Occipital lobe (tissue), 2 donors: ENCODE results near the gene MCC. TPM values are rescaled to one million over a fixed set of nuclear protein-coding genes. Genes with fewer than 3 reads are reported as not detected.
"Not testable (repeated sequence)": the region's sequence is repeated elsewhere in the genome, so short reads cannot be mapped to it uniquely, and the experiment has no call there.

ENCODE experiments used
- DNase-seq: peaks from one replicate; lab custom pipeline; 2025; lab: John Stamatoyannopoulos, UW
- total RNA-seq: library from RNA; depleted of rRNA; stranded (reverse); fragments of >200 nt; gene quantifications from one replicate; pipeline ENCODE4 v1.2.3, GENCODE V29; 2014

The MCC gene
- total RNA-seq, 1 donor from 2014 or later = 15.8 TPM

- DNase-seq = no peak
These were observed 403.7 kb downstream of the MCC start for GRCh38 chr5:113084402-113085083.

DNA sequence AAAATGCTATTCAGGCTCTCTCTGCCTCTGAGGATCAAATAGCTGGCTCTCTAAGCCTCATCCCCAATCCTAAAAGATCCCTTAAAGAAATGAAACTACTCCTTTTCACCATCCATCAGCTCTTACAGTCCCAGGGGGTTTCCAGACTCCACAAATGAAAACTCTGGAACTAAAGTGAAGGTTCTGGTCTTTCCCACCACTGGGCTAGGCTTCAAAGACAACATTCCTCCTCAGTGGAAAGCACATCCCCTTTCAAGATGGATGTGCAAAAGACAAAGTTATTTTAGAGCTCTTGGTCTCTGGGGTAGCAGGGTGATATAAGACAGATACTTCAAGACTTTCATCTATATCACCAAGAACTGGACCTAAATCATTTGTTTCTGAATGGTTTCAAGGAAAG lies 404.8 kb downstream of the MCC start:
- DNase-seq = no peak

DNA sequence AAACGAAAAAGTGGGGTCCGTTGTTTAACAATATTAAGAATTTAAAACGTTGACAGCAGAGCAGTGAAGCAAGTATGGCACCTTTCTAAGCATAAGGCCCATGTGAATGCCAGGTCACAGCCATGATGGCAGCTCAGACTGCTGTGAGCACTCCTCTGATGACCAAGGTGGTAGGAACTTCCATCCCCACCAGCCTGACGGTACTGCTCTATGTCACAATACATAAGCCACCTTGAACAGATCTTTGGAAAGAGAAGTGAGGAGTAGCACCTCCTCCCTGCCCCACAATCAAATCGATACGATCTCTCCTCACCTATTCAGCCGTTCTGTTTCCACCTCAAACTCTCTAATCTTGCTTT lies 405.7 kb downstream of the MCC start:
- DNase-seq = no peak

- DNase-seq = no peak
These were observed 406.2 kb downstream of the MCC start for GRCh38 chr5:113081881-113082546.

DNA sequence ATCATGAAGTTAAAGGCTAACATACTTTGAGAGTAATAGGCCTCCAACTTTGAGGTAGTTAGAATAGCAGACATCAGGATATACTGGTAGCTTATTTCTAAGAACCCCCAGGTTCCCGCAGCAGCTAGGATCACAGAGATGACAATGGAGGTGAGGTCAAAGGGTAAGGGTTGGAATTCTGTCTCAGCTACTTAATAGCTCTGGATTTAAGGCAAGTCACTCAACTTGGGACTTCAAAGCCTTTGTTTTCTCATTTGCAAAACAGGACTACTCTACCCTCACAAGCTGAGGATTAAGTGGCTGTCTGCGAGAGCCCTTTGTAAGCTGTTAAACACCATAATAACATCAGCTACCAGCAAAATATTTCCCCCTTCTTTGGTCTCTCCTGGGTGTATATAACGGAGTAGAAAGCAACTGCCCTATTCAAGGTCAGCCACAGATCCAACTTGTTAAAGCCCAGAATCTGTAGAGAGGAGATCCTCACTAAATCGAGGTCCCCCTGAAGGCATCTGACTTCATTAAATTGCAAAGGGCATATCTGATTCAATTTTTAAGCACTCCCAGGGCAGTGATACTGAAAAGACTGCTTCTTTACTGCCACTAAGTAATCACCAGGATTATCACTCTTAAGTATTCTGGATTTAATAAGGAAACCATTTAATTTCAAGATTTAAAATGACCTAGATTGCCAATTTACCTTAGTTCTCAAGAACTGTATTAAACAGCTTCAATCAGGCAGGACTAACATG lies 407.0 kb downstream of the MCC start:
- no peak for DNase-seq

GRCh38 chr5:113076649-113077048 lies 411.6 kb downstream of the MCC start:
- DNase-seq = not testable (repeated sequence)

DNA sequence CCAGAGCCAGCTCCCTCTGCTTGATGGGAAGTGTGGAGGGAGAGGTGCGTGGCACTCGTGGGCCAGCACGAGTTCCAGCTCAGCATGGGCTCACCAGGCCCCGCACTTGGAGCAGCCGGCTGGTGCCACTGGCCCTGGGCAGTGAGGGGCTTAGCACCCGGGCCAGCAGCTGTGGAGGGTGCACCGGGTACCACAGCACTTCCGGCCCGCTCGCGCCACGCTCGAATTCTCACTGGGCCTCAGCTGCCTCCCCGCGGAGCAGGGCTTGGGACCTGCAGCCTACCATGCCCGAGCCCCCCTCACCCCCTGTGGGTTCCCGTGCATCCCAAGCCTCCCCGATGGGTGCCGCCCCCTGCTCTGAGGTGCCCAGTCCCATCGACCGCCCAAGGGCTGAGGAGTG lies 413.2 kb downstream of the MCC start:
- DNase-seq = no peak

- not testable (repeated sequence) for DNase-seq
These were observed 414.6 kb downstream of the MCC start for GRCh38 chr5:113073629-113074034.

DNA sequence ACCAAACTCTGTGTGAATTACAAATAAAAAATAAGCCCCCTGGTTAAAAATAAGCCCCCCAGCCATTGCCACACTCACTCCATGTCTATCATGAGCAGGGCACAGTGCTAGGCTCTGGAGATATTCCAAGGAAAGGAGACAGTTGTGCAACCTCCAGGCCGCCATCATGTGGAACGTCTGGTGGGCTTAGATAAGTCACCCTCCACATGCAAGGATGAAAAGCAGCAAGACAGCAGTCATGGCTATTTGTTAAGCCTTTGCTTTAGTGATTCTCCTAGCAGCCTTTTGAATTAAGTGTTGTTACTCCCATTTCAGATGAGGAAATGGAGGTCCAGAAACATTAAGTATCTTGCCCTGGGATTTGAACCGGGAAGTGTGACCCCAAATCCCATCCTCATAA lies 416.9 kb downstream of the MCC start:
- no peak for DNase-seq

DNA sequence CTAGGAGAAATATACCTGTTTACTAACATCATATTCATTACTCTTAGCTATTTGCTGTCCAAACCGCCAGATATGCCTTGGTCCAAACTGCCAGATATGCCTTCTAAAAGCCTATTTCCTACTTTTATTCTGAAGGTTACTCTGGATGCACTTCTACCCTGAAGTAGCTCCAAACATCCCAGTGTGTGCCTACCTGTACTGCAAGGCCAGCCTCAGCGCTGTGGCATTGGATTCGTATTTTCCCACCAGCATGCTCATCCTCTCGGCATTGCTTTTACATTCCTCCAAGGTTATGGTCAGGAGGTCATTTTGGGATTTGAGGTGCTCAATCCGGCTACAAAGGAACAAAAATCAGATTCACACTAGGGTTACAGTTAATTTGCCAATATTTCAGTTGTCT lies 417.4 kb downstream of the MCC start:
- no peak for DNase-seq

GRCh38 chr5:113068559-113068958 lies 419.7 kb downstream of the MCC start:
- no peak for DNase-seq

GRCh38 chr5:113067635-113068344 lies 420.5 kb downstream of the MCC start:
- DNase-seq = no peak

GRCh38 chr5:113065626-113066025 lies 422.6 kb downstream of the MCC start:
- DNase-seq = no peak

DNA sequence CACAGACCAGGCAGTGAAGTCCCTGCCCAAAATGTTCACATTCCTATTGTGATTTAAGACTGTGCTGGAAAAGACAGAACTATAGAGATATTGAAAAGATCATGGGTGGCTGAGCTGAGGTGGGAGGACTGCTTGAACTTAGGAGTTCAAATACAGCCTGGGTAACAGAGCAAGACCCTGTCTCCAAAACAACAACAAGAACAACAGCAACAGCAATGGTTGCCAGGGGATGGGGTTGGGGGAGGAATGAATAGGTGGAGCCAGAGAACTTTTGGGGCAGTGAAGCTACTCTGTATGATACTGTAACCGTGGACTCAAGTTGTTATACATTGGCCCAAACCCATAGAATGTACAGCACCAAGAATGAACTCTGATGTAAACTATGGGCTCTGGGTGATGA lies 423.4 kb downstream of the MCC start:
- no peak for DNase-seq

DNA sequence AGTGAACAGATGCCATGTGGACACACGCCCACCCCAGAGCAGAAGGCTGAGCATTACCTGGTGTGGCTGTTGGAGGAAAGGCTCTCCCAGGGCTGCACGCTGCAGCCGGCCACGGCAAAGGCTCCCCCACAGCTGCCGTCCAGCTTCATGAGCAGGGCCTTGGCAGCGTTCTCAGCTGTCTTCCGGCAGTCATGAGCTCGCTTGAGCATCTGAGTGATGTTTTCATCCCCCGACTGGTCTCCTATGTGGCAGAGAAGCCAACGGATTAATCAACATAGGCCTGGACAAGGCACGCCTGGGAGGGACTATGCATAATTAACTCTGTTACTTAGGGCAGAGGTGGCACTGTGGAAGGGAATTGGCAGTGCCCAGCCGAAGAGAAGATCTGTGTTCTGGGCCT lies 424.3 kb downstream of the MCC start:
- no peak for DNase-seq

DNA sequence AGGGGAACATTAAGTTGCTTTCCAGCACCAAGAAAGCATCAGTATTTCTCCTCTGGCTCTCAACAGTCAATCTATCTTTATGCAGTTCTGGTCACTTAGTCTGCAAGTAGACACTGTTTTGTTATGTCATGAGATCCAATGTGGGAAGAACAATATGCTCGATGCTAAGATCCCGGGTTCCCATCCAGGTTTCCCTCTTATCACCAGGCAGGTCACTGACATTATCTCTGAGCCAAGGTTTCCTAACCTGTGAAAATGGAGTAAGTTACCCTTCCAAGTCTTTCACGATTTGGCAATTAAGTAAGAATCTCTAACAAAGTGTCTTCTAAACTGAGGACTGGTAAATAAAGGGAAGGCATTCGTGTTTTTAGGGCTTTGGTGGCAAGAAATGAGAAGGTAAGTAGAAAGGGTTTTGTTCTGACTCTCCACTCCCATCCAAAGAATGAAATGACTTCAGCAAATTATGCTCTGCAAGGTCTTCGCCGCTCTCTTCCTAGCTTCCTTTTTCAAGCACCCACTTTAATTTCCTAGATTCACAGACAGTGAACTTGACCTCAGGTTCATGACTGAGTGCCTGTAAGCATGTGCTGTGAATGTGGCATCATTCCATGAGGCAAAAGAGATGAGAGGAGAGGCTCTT lies 425.3 kb downstream of the MCC start:
- no peak for DNase-seq

DNA sequence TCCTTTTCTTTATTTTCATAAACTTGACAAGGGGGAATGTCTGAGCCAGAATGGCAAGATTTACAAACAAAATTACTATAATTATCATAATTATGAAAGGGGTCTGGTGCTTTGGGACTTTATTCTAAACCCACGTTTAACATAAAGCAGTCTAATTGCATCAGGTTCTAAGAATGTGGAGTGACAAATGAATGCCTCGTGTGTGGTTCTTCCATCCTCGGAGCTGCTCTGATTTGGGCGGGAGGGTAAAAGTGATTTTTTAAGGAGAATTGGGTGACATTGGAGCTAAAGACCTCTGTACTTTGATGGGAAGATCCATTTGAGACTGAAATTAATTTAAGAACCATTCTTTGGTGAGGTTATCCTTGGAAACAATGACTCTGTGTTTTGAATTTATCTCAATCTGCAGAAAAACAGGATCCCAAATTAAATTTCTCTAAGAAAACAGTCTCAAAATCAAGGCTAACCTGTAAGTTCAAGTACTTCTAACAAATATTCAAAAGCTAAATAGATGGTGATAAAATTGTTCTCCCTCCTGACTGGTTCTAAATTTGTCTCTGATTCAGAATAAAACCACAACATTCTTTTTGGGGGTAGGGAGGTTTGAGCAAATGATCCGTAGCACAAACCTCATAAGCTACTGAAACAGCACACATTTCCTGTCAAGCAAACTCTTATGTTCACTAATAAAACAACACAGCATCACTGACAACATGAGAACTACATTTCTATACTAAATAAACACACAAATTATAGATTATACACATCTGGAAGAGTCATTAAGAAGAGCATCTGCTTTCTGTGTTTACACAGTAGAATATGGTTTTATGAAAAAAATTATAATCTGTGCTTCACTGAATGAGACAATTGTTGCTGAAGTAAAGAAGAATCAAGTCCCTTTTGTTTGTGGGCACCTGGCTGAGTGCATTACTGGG lies 426.1 kb downstream of the MCC start:
- DNase-seq = no peak

DNA sequence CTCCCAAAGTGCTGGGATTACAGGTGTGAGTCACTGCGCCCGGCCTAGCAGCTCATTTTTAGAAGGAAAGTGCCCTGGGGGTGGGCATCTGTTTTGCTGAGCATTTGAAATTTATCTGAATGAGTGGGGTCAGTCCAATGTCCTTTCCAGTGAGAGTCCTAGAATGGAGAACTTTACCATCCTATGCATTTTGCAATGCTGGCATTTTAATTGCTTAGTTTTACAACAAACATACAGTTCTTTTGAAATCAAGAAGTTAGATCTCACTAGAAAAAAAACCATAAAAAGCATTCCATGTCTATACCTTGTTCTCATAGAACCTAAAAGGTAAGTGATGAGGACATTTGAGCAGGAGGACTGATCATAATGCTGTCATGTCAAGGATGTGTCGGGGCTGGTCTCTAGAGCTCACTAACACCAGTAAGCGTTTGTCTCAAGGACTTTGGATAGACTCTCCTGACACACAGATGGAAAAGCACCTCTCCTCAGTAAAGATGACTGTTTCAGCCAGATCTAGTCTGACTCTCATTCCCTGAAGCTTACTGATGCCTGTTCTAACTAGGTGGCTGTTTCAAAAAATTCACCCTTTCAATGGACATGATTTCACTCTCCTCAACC lies 427.7 kb downstream of the MCC start:
- DNase-seq = no peak

GRCh38 chr5:113059232-113060040 lies 428.8 kb downstream of the MCC start:
- DNase-seq = no peak
